Activated T-helper 2 cell treated with anti-CD3 and anti-CD28 coated beads, Interferon-gamma antibody, Interleukin-2, Interleukin-4, amounts not matched to agents 10 μg/mL and 5 μg/mL and 100 μg/mL, durations not matched to agents 14 hours and 24 hours and 36 hours (primary cell): ENCODE measurements around the gene RBPJ. TPM values are rescaled to one million over a fixed set of nuclear protein-coding genes. Genes with fewer than 3 reads are reported as not detected.
"Not testable (repeated sequence)": the region's sequence is repeated elsewhere in the genome, so short reads cannot be mapped to it uniquely, and the experiment has no call there.

Source experiments
- DNase-seq: peaks from one replicate; pipeline ENCODE4 v3.0.0; 2021; ENCODE audit warnings: low spot score
- H3K27ac Mint-ChIP-seq: one replicate; pipeline ENCODE4 v1.8.0; 2021; ENCODE audit warnings: mixed read lengths
- H3K27me3 Mint-ChIP-seq: one replicate; pipeline ENCODE4 v1.8.0; 2021; ENCODE audit warnings: low read depth, mixed read lengths
- H3K36me3 Mint-ChIP-seq: one replicate; pipeline ENCODE4 v1.8.0; 2021; ENCODE audit warnings: low read depth, mixed read lengths
- H3K4me1 Mint-ChIP-seq: one replicate; pipeline ENCODE4 v1.8.0; 2021; ENCODE audit warnings: low read depth, mixed read lengths
- H3K4me3 Mint-ChIP-seq: one replicate; pipeline ENCODE4 v1.8.0; 2021; ENCODE audit warnings: low read depth, mild to moderate bottlenecking, moderate library complexity, mixed read lengths
- H3K9me3 Mint-ChIP-seq: one replicate; pipeline ENCODE4 v1.8.0; 2021; ENCODE audit warnings: mixed read lengths
- intact Hi-C: fragments of 100-400 bp; cut with micrococcal nuclease; formaldehyde crosslinking; loops from one replicate; pipeline ENCODE4 v1.15.1; 2023
- total RNA-seq: library from RNA; stranded (reverse); gene quantifications from 2 replicates; pipeline ENCODE4 v1.2.3, GENCODE V29; 2022

RBPJ gene
- total RNA-seq, 1 donor from 2014 or later, result 527 TPM

GRCh38 chr4:26402017-26402416, 81.2 kb downstream of the RBPJ start:
- intact Hi-C loops, H3K27ac Mint-ChIP-seq, DNase-seq, H3K27me3 Mint-ChIP-seq, H3K4me3 Mint-ChIP-seq: not testable (repeated sequence)
- H3K4me1 Mint-ChIP-seq, result peaks cover 45% of the 10 kb centered on the region
- H3K9me3 Mint-ChIP-seq, result peaks cover 26% of the 10 kb centered on the region
- H3K36me3 Mint-ChIP-seq, result peaks cover 82% of the 10 kb centered on the region

DNA sequence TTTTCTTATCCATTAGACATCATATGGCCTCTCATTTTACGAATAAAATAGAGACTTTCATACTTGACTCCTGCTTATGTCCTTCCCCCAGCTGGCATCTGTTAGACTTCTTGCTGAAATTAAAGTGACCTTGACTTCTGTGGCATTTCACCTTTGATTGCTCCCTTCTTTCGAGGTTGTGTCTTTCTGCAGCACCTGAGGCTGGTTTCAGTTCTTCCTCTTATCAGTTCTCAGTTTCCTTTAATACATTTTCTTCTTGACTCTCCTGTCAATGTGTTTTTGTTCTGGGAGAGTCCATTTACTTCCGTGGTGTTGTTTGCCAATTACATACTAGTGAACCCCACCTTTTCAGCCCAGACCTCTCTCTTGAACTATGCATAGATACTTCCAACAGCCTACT, 81.6 kb downstream of the RBPJ start:
- no peak for DNase-seq
- no peak overlapping the region for H3K4me3 Mint-ChIP-seq
- peaks cover 30% of the 10 kb centered on the region for H3K9me3 Mint-ChIP-seq
- H3K4me1 Mint-ChIP-seq, result peaks cover 46% of the 10 kb centered on the region
- intact Hi-C loops, result no loop called here
- H3K27me3 Mint-ChIP-seq, result no peaks in the 10 kb centered on the region
- peak overlapping the region; percentile 4 for H3K27ac Mint-ChIP-seq
- H3K36me3 Mint-ChIP-seq, result peaks cover 82% of the 10 kb centered on the region

- no peak overlapping the region for H3K27ac Mint-ChIP-seq
- no peak for DNase-seq
- H3K9me3 Mint-ChIP-seq, result peaks cover 31% of the 10 kb centered on the region
- H3K4me1 Mint-ChIP-seq, result peaks cover 48% of the 10 kb centered on the region
- H3K4me3 Mint-ChIP-seq, result no peak overlapping the region
- intact Hi-C loops, result no loop called here
- no peaks in the 10 kb centered on the region for H3K27me3 Mint-ChIP-seq
- peaks cover 86% of the 10 kb centered on the region for H3K36me3 Mint-ChIP-seq
Observed at GRCh38 chr4:26404743-26405206, 84.0 kb downstream of the RBPJ start.

DNA sequence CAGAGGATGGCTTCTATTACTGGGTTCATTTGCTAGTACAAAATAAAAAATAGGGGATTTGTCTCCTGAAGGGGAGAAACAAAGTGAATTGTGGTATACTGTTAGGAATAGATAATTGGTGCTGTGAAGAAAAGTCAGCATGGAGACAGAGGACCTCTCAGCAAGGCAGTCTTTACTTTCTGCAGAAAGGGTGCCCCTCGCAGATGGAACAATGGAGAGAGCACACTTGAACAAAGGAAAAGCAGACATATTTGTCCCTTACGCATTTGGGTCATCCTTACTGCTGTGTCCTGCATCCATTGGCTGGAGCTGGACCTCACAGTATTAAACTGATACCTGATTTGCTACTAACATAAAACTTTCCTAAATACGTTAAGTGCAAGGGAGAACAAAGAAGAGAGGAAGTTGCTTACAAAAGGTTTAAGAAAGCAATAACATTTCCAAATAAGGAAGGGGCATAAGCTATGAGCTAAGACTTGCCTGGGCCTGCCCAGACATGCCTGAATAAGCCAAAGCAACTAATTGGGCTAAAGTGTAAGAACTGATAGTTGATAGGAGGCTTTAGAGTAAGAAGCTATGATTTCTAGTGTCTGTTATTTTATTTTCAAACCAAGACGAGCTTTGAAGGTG, 85.6 kb downstream of the RBPJ start:
- DNase-seq, result no peak
- H3K27ac Mint-ChIP-seq, result peak overlapping the region; percentile 68
- peaks cover 86% of the 10 kb centered on the region for H3K36me3 Mint-ChIP-seq
- H3K4me1 Mint-ChIP-seq, result peaks cover 39% of the 10 kb centered on the region
- no peaks in the 10 kb centered on the region for H3K27me3 Mint-ChIP-seq
- H3K9me3 Mint-ChIP-seq, result peaks cover 31% of the 10 kb centered on the region
- intact Hi-C loops, result no loop called here
- no peak overlapping the region for H3K4me3 Mint-ChIP-seq

DNA sequence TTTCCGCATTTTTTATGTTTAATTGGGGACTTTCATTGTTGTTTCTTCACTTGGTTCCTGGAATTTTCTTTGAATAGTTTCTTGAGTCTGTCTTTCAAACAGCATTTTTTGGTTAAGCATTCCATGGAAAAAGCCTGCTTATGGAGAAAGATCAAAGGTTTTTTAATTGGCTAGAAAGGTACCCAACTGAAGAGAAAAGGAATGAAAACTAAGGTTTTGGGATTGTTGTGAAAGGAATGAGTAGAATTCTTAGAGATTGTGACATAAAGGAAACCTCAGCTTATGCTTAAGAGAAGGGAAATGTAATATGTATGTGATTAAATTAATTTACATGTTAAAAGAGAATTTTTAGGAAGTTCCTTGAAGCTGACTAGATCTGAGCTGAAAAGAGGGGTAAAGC, 86.7 kb downstream of the RBPJ start:
- peaks cover 31% of the 10 kb centered on the region for H3K9me3 Mint-ChIP-seq
- no peak overlapping the region for H3K4me3 Mint-ChIP-seq
- H3K27ac Mint-ChIP-seq, result peak overlapping the region; percentile 39
- no peak for DNase-seq
- peaks cover 32% of the 10 kb centered on the region for H3K4me1 Mint-ChIP-seq
- no peaks in the 10 kb centered on the region for H3K27me3 Mint-ChIP-seq
- peaks cover 81% of the 10 kb centered on the region for H3K36me3 Mint-ChIP-seq
- intact Hi-C loops, result no loop called here

DNA sequence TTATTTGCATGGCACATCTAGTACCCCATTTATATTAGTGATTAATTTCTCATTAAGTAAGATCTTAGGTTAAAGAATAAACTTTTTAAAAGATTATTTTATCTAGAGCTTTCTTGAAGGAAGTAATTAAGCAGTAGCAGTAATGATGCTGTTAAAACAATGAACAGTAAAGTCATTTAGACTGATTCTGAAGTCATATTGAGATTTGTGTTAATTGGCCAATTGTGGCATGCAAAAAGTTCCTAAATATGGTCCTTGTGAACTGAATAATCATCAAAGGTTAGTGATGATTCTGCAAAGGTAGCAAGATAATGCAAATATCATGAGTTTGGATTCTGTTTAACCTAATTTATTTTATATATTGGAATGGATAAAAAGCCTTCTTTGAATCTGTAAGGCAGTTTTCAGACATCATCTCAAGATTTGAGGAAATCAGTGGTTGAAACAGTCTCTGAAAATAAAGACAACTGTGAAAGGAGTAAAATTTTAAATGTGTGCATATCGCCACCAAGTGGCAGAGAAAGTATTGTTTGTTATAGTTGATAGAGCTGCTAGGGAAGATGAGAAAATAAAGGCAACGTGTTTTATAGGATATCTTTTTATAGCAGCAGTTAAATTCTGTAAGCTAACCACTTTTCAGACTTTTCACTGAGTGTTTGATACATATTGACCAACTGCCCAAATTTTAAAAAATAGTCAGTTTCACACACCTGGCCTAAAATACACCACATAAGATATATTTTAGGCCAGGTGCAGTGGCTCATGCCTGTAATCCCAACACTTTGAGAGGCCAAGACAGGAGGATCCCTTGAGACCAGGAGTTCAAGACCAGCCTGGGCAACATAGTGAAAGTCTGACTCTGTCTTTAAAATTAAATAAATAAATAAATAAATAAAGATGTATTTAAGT, 89.8 kb downstream of the RBPJ start:
- Mint-ChIP-seq H3K27ac (no peak overlapping the region), H3K27me3 (no peaks in the 10 kb centered on the region), H3K36me3 (peaks cover 78% of the 10 kb centered on the region), H3K4me3 (no peak overlapping the region), H3K4me1 (peaks cover 24% of the 10 kb centered on the region), H3K9me3 (peaks cover 17% of the 10 kb centered on the region)
- DNase-seq, result no peak
- intact Hi-C loops, result loop anchor here (1.0 to 10.0 kb wide), 6 partner anchors 38 to 422 kb away; no protein-coding TSS in a partner anchor

- no peak for DNase-seq
- no peak overlapping the region for H3K4me3 Mint-ChIP-seq
- no peaks in the 10 kb centered on the region for H3K9me3 Mint-ChIP-seq
- H3K27ac Mint-ChIP-seq, result no peak overlapping the region
- no peaks in the 10 kb centered on the region for H3K27me3 Mint-ChIP-seq
- H3K4me1 Mint-ChIP-seq, result peaks cover 21% of the 10 kb centered on the region
- peaks cover 76% of the 10 kb centered on the region for H3K36me3 Mint-ChIP-seq
- intact Hi-C loops, result loop anchor here (5.0 to 10.0 kb wide), 3 partner anchors 40 to 348 kb away; no protein-coding TSS in a partner anchor
Observed at GRCh38 chr4:26412381-26413372, 91.9 kb downstream of the RBPJ start.

GRCh38 chr4:26413582-26413981, 92.8 kb downstream of the RBPJ start:
- no peak for DNase-seq
- H3K36me3 Mint-ChIP-seq, result peaks cover 73% of the 10 kb centered on the region
- H3K4me3 Mint-ChIP-seq, result no peak overlapping the region
- intact Hi-C loops, result loop anchor here (5.0 to 10.0 kb wide), 3 partner anchors 41 to 349 kb away; no protein-coding TSS in a partner anchor
- no peaks in the 10 kb centered on the region for H3K9me3 Mint-ChIP-seq
- H3K4me1 Mint-ChIP-seq, result peaks cover 19% of the 10 kb centered on the region
- H3K27me3 Mint-ChIP-seq, result no peaks in the 10 kb centered on the region
- no peak overlapping the region for H3K27ac Mint-ChIP-seq

DNA sequence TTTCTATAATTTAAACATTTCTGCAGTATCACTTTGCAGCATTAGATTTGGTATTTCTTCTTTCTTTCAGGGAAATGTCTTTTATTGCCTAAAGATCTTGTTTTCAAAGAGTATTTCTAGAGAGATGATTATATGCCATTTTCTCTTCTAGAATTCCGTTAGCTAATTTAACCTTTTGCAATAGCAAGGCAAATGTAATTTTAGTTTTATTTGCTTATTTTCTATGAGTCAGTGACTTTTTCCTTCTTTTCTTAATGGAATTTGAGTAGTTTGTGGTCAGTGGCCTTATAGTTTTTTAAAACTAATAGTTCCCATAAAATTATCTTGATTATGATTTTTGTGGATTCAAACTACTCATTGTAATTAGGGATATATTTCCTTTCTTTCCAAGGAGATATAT, 97.3 kb downstream of the RBPJ start:
- no peak overlapping the region for H3K4me3 Mint-ChIP-seq
- no peak for DNase-seq
- H3K4me1 Mint-ChIP-seq, result peaks cover 24% of the 10 kb centered on the region
- peaks cover 82% of the 10 kb centered on the region for H3K36me3 Mint-ChIP-seq
- intact Hi-C loops, result loop anchor here (10.0 kb wide), 1 partner anchor 353 kb away; no protein-coding TSS in a partner anchor
- H3K9me3 Mint-ChIP-seq, result no peaks in the 10 kb centered on the region
- no peaks in the 10 kb centered on the region for H3K27me3 Mint-ChIP-seq
- H3K27ac Mint-ChIP-seq, result no peak overlapping the region

- no peak overlapping the region for H3K4me3 Mint-ChIP-seq
- H3K27ac Mint-ChIP-seq, result no peak overlapping the region
- intact Hi-C loops, result loop anchor here (10.0 kb wide), 1 partner anchor 354 kb away; no protein-coding TSS in a partner anchor
Observed at GRCh38 chr4:26418850-26419249, 98.0 kb downstream of the RBPJ start.

DNA sequence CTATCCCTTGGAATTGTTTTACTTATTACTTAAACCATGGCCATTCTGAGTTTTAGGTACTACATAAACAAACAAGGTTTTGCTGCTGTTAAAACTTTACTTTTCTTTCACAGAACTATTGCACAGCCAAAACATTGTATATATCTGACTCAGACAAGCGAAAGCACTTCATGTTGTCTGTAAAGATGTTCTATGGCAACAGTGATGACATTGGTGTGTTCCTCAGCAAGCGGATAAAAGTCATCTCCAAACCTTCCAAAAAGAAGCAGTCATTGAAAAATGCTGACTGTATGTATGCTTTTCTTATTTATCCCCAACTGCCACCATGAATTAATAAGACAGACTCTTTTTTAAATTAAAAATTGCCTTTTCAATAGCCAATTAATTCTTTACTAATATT, 99.6 kb downstream of the RBPJ start:
- intact Hi-C loops, result no loop called here
- no peak overlapping the region for H3K4me3 Mint-ChIP-seq
- H3K4me1 Mint-ChIP-seq, result peaks cover 21% of the 10 kb centered on the region
- DNase-seq, result no peak
- H3K36me3 Mint-ChIP-seq, result peaks cover 86% of the 10 kb centered on the region
- no peaks in the 10 kb centered on the region for H3K27me3 Mint-ChIP-seq
- H3K9me3 Mint-ChIP-seq, result no peaks in the 10 kb centered on the region
- no peak overlapping the region for H3K27ac Mint-ChIP-seq

More at GRCh38 chr4:26418850-26419249, 98.0 kb downstream of the RBPJ start:
- Mint-ChIP-seq H3K4me1 (peaks cover 25% of the 10 kb centered on the region), H3K27me3 (no peaks in the 10 kb centered on the region), H3K9me3 (no peaks in the 10 kb centered on the region), H3K36me3 (peaks cover 83% of the 10 kb centered on the region)
- DNase-seq, result no peak

- H3K27ac Mint-ChIP-seq, result no peak overlapping the region
- H3K36me3 Mint-ChIP-seq, result peaks cover 86% of the 10 kb centered on the region
- no peak overlapping the region for H3K4me3 Mint-ChIP-seq
- no peak for DNase-seq
- no peaks in the 10 kb centered on the region for H3K27me3 Mint-ChIP-seq
- peaks cover 21% of the 10 kb centered on the region for H3K4me1 Mint-ChIP-seq
- intact Hi-C loops, result no loop called here
- no peaks in the 10 kb centered on the region for H3K9me3 Mint-ChIP-seq
Observed at GRCh38 chr4:26420913-26421312, 100.1 kb downstream of the RBPJ start.
